EH (cell line): ENCODE measurements around the gene NRXN3.
A peak's percentile ranks its signal among the peaks of the same experiment; 100 is the strongest.

Experiments
- DNase-seq: peaks from one replicate; pipeline ENCODE4 v3.0.0-alpha.2; 2015; ENCODE audit warnings: low read depth

NRXN3 gene

DNA sequence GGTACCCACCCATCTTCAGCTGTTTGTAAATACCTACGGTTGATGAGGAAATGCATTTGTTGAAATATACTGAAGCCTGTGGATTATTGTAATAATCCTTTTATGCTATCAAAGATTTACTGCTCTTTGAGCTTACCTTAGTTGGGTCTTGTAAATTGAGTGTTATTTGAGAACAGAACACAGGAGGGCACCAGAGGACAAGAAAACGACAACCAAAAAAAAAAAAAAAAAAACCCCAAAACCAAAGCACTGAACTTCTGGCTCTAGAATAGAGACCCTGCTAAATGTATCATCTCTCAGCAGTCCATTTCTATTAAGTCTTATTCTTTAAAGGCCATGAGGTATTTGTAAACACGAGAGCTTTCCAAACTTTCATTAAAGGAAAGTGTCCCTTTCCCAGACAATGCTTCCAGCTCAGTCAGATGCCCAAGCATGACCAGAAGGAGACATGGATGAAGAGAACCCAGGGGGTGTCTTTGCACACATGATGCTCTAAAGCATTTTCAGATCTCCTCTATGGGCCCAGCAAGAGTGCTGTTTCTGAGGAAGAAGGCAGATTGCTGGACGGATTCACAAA is 763.9 kb downstream of the NRXN3 start:
- peak; percentile 56 for DNase-seq

GRCh38 chr14:78946949-78947348 is 776.8 kb downstream of the NRXN3 start:
- DNase-seq: no peak

DNA sequence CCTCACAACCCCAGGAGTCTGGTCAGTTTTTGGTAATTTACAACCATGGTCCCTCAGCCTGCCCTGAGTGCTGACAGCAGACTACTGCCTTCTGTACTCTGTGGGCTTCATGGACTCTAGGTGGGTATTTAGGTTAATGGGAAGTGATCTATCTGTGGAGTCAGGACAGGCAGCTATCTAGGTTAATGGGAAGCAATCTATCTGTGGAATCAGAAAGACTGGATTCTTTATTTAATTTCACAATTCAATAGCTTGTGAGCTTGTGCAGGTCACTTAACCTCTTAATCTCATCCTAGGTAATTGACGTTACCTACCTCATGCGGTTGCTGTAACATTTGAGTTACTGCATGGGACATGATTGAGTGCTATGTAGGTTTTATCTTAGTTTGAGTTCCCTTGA is 777.5 kb downstream of the NRXN3 start:
- no peak for DNase-seq

DNA sequence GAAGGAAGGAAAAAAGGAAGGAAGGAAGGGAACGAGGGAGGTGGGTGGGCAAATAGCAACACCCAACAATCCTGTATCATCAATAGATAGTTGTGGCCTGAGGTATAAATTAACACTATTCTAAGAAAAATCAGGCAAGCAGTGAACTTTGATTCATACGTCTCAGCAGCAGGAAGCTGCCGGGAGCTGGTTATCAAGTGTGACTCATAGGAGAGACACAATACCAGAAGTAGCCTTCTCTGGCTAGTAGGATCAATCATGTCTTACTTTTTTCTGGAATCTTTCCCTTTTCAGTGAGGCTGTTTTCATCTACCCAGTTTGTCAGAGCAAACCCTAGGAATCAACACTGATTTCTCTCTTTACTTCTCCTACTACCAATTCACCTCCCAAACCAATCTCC is 780.5 kb downstream of the NRXN3 start:
- DNase-seq: peak; percentile 66

- DNase-seq: peak; percentile 33
These were observed 781.4 kb downstream of the NRXN3 start for GRCh38 chr14:78951602-78952001.

DNA sequence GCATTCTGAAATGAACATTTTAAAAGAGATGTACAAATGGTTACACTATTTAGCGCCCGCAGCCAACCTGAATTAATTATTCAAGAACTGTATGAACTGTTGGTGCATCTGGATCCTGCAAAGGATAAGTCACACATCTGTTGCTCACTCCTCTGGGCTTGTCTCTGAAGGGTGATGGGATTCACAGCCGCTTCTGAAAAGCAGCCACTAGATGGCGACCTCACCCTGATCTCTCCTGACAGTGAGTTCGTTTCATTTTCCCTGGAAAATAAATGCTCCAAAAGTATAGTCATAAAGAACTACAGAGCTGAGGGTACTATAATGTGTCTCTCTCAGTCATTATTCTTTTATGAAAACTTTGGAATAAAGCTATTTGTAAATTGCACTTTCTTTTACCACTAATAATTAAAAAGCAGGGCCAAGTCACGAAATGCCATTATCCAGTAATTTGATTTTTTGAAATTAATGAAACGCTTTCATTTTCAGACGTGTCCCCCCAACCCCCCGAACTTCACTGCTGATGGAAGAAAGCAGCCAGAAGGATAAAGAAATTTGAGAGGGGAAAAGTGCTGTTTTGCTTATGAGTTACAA is 789.6 kb downstream of the NRXN3 start:
- DNase-seq: peak; percentile 83

- DNase-seq: peak; percentile 92
These were observed 797.1 kb downstream of the NRXN3 start for GRCh38 chr14:78967111-78967809.

GRCh38 chr14:78968265-78968664 is 798.1 kb downstream of the NRXN3 start:
- peak; percentile 30 for DNase-seq

DNA sequence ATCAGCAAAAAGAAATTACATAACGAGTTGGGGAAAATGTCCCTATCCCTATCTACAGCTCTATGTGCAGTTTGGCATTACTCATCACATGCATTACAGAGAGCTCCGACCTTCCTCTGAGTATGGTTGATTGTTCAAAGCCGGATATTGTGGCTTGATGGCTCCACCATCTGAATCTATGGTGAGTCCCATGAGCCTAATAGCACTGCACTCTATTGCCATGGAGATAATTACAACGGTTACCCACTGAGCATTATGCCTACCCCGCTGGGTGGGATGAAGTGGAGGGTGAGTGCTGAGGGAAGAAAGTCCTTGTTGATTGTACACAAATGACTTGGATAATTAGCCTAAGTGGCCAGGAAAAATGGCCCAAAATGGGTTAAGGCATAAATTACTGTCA is 800.5 kb downstream of the NRXN3 start:
- DNase-seq: no peak

GRCh38 chr14:78972440-78972839 is 802.3 kb downstream of the NRXN3 start:
- DNase-seq: no peak

DNA sequence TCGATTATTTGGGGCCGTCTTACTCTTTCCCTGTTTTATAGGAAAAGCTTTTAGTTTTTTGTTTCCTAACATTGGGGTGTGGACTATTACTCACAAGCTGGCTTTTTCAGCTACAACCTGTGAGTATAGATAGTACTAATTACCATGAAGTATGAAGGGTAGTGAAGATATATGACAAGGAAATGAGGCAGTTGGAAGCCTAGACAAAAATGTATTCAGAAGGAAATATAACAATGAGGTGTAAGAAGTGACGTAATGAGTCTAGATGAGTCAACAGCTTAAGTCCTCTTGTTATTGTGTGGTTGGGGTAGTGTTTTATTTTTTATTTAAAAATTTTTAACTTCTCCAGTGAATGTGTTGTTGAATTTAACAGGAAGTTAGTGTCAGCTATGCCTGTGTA is 804.5 kb downstream of the NRXN3 start:
- peak; percentile 60 for DNase-seq

GRCh38 chr14:78975734-78976133 is 805.6 kb downstream of the NRXN3 start:
- DNase-seq: no peak

DNA sequence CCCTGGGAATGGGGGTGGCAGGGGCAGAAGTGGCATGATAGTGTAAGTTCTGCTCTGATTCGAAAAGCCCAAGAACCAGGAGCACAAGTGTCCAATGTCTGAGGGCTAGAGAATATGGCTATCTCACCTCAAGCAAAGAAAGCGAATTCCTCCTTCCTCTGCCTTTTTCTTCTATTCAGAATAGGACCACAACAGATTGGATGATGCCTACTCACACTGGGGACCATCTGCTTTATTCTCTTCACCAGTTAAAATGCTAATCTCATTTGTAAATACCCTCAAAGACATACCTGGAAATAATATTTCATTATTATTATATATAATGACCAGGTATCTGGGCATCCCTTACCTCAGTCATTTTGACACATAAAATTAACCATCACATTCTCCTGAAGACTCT is 808.7 kb downstream of the NRXN3 start:
- no peak for DNase-seq

- peak; percentile 46 for DNase-seq
These were observed 812.4 kb downstream of the NRXN3 start for GRCh38 chr14:78982551-78982950.

DNA sequence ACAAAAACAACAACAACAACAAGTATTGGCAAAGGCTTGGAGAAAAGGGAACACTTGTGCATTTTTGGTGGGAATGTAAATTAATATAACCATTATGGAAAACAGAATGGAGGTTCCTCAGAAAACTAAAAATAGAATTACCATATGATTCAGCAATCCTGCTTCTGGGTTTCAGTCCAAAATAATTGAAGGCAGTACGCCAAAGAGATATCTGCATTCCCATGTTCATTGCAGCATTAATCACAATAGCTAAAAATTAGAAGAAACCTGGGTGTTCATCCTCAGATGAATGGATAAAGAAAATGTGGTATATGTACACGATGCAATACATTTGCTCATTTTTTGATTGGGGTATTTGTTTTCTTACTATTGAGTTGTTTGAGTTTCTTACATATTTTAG is 813.0 kb downstream of the NRXN3 start:
- DNase-seq: peak; percentile 80

DNA sequence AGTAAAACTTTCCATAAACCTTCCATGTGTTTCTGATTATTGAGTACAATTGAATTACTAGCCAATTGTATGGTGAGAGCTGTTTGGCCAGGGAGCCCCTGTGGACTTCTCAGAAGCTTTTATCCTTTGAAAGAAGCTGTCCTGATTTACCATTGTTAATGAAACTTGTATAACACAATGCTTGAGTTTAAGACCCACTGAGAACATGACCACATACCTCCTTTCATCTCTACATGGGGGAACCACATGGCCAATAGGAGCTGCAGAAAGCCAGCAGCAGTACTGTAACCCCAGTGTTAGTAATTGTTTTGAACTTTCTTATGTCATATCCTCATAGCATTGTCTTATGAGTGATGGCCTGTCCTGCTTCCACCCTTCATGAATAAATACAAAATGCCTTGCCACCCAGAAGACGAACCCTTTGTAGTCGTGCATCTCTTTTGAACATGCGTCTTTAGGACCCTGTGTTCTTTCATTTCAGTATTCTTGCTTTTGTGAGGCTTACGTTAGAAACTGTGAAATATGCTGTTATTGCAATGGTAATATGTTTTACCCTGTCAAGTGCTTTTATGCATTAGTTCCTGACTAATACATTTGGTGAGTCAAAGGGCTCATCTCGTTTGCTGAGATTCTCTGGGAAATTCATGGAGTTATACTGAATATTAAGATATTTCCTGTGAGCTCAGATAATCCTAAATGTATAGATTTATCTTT is 815.7 kb downstream of the NRXN3 start:
- peak; percentile 36 for DNase-seq

DNA sequence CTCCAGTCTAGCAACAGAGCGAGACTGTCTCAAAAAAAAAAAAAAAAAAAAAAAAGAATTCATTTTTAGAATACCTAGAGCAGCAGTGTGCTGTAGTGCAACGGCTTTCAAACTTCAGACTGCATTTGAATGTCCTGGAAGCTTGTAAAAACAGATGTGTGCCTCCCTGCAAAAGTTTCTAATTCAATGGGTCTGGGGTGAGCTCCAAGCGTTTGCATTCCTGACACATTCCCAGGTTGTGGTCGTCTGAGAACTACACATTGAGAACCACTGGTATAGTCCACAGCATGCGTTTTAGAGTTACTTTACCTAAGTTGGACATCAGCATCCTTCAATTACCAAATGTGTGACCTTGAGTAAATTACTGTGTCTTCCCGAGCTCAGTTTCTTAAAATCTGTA is 816.8 kb downstream of the NRXN3 start:
- no peak for DNase-seq

- no peak for DNase-seq
These were observed 819.0 kb downstream of the NRXN3 start for GRCh38 chr14:78989221-78989620.

GRCh38 chr14:78992867-78993266 is 822.7 kb downstream of the NRXN3 start:
- no peak for DNase-seq

GRCh38 chr14:78997811-78998210 is 827.6 kb downstream of the NRXN3 start:
- DNase-seq: peak; percentile 65

- DNase-seq: no peak
These were observed 839.1 kb downstream of the NRXN3 start for GRCh38 chr14:79009286-79009685.

- DNase-seq: peak; percentile 83
These were observed 841.1 kb downstream of the NRXN3 start for GRCh38 chr14:79011091-79011919.
